Esophagus muscularis mucosa (tissue), 4 donors: ENCODE measurements around the gene RAB11FIP4. TPM values are rescaled to one million over a fixed set of nuclear protein-coding genes. Genes with fewer than 3 reads are reported as not detected.

ENCODE experiments used
- DNase-seq: peaks from one replicate; pipeline ENCODE4 v3.0.0-alpha.2; 2017; ENCODE audit errors: extremely low spot score
- H3K27ac ChIP-seq, 4 donors: fragments of 200-600 bp; sonication (generic); replicated peaks in 1 of 4; 1 replicate in 3 of 4; 2 replicates in 1 of 4; pipeline ENCODE4 v1.5.1; 2016 to 2019; ENCODE audit warnings: mild to moderate bottlenecking in 1 of 4
- H3K27me3 ChIP-seq, 4 donors: fragments of 200-600 bp; sonication (generic); one replicate each; pipeline versions ENCODE4 v1.5.1 to v1.6.0; 2016 to 2019
- H3K36me3 ChIP-seq, 4 donors: fragments of 200-600 bp; sonication (generic); one replicate each; pipeline ENCODE4 v1.5.1; 2016 to 2019
- H3K4me1 ChIP-seq, 4 donors: fragments of 200-600 bp; sonication (generic); one replicate each; pipeline ENCODE4 v1.5.1; 2016 to 2019
- H3K4me3 ChIP-seq, 4 donors: fragments of 200-600 bp; sonication (generic); 1 replicate in 2 of 4; 2 replicates in 2 of 4; pipeline ENCODE4 v1.5.1; 2016 to 2019; ENCODE audit warnings: mild to moderate bottlenecking in 4 of 4, moderate library complexity in 1 of 4
- H3K9me3 ChIP-seq, 4 donors: fragments of 200-600 bp; sonication (generic); 1 replicate in 3 of 4; 2 replicates in 1 of 4; pipeline ENCODE4 v1.5.1; 2016 to 2019
- CTCF ChIP-seq, 3 experiments: fragments of 200-600 bp in 2 of 3; fragments of 450-650 bp in 1 of 3; sonication (generic) in 2 of 3; IDR thresholded peaks; one replicate each; pipeline ENCODE4 v1.5.1; 2017 to 2019; ENCODE audit warnings: antibody characterized with exemption in 3 of 3, mild to moderate bottlenecking in 2 of 3, moderate library complexity in 1 of 3
- EP300 ChIP-seq: sonication (generic); formaldehyde crosslinking; IDR thresholded peaks from one replicate; pipeline ENCODE4 v1.6.1; 2017; ENCODE audit warnings: antibody characterized with exemption
- POLR2A ChIP-seq: fragments of 450-650 bp; IDR thresholded peaks from one replicate; pipeline ENCODE4 v1.6.1; 2017; ENCODE audit warnings: antibody characterized with exemption, moderate library complexity, mild to moderate bottlenecking, low read depth
- POLR2AphosphoS5 ChIP-seq, 2 donors: sonication (generic); formaldehyde crosslinking; IDR thresholded peaks; one replicate each; pipeline ENCODE4 v1.6.1; 2017; ENCODE audit warnings: antibody characterized with exemption in 2 of 2
- WGBS: methylation state at CpG from one replicate; pipeline ENCODE4 v1.1.5; 2018; 5-methylcytosine and 5-hydroxymethylcytosine counted together
- intact Hi-C: fragments of 100-400 bp; cut with DNase I; formaldehyde crosslinking; loops from one replicate; pipeline ENCODE4 v1.15.1; 2023
- total RNA-seq, 4 donors: library from RNA; depleted of rRNA; stranded (reverse); fragments of >200 nt; gene quantifications; one replicate each; pipeline versions ENCODE4 v1.1.0 to v1.2.1, GENCODE V29; 2016

RAB11FIP4 gene
- total RNA-seq, 4 donors from 2014 or later = 0.75 to 2.3 (median 1.7) TPM

GRCh38 chr17:31538080-31538762, 146.7 kb downstream of the RAB11FIP4 start:
- no peak for DNase-seq
- H3K27ac ChIP-seq = no peak overlapping the region
- no peaks in the 10 kb centered on the region for H3K9me3 ChIP-seq
- intact Hi-C loops = no loop called here
- no peak for TF ChIP-seq POLR2AphosphoS5 (IDR thresholded peaks at IDR 0.05)
- no peak for TF ChIP-seq EP300
- no peak for TF ChIP-seq POLR2A
- TF ChIP-seq CTCF (IDR thresholded peaks at IDR 0.05) = no peak
- H3K4me1 ChIP-seq = peaks cover 0 to 27% (median 19%) of the 10 kb centered on the region in 4 donors
- no peak overlapping the region for H3K4me3 ChIP-seq
- 80% methylated on average over 5 of the region's 7 CpGs for WGBS
- no peaks in the 10 kb centered on the region for H3K27me3 ChIP-seq
- H3K36me3 ChIP-seq = no peaks in the 10 kb centered on the region

- no peak for DNase-seq
- H3K9me3 ChIP-seq = no peaks in the 10 kb centered on the region
- H3K27ac ChIP-seq = no peak overlapping the region
- no peaks in the 10 kb centered on the region for H3K36me3 ChIP-seq
- intact Hi-C loops = no loop called here
- no peak overlapping the region for H3K4me3 ChIP-seq
- peaks cover 0 to 15% (median 11%) of the 10 kb centered on the region in 4 donors for H3K4me1 ChIP-seq
- TF ChIP-seq POLR2AphosphoS5 (IDR thresholded peaks at IDR 0.05) (no peak), EP300 (no peak), POLR2A (no peak), CTCF (IDR thresholded peaks at IDR 0.05) (no peak)
- WGBS = 94% methylated on average over 7 of the region's 9 CpGs
- H3K27me3 ChIP-seq = no peaks in the 10 kb centered on the region
Measured at GRCh38 chr17:31540602-31541307, 149.3 kb downstream of the RAB11FIP4 start.

GRCh38 chr17:31541559-31541958, 150.1 kb downstream of the RAB11FIP4 start:
- intact Hi-C loops = no loop called here
- TF ChIP-seq EP300 (no peak), CTCF (IDR thresholded peaks at IDR 0.05) (no peak), POLR2AphosphoS5 (IDR thresholded peaks at IDR 0.05) (no peak), POLR2A (no peak)
- 76% methylated on average over 5 of the region's 5 CpGs for WGBS

GRCh38 chr17:31544186-31544585, 152.7 kb downstream of the RAB11FIP4 start:
- whole genome bisulfite sequencing = 20% methylated on average over 1 of the region's 3 CpGs
- Histone ChIP-seq H3K27me3 (no peaks in the 10 kb centered on the region), H3K4me1 (peaks cover 5 to 9% (median 8%) of the 10 kb centered on the region in 4 donors), H3K4me3 (no peak overlapping the region), H3K9me3 (no peaks in the 10 kb centered on the region), H3K27ac (no peak overlapping the region), H3K36me3 (no peaks in the 10 kb centered on the region)
- intact Hi-C loops = no loop called here
- TF ChIP-seq POLR2A (no peak), CTCF (IDR thresholded peaks at IDR 0.05) (no peak), POLR2AphosphoS5 (IDR thresholded peaks at IDR 0.05) (no peak), EP300 (no peak)
- DNase-seq = no peak

More at GRCh38 chr17:31541559-31541958, 150.1 kb downstream of the RAB11FIP4 start:
- no peaks in the 10 kb centered on the region for H3K36me3 ChIP-seq
- no peak overlapping the region for H3K4me3 ChIP-seq
- no peak for DNase-seq
- peaks cover 0 to 15% (median 11%) of the 10 kb centered on the region in 4 donors for H3K4me1 ChIP-seq
- no peaks in the 10 kb centered on the region for H3K9me3 ChIP-seq
- H3K27me3 ChIP-seq = no peaks in the 10 kb centered on the region
- no peak overlapping the region for H3K27ac ChIP-seq
